Endothelial cell of umbilical vein (primary cell): ENCODE measurements around the gene CHKB. TPM values are rescaled to one million over a fixed set of nuclear protein-coding genes. Genes with fewer than 3 reads are reported as not detected.

Source experiments
- BruUV-seq: library from RNA; stranded (reverse); fragments of 400-500 nt; replicated peaks from 2 replicates; lab custom pipeline; 2021; lab: Mats Ljungman, UMichigan
- CTCF ChIA-PET: fragments of 300-600, 350-600 bp; sonication (Branson Sonifier 250); formaldehyde crosslinking; loops from one replicate; lab custom pipeline; 2021; ENCODE audit warnings: antibody characterized with exemption, inconsistent platforms; lab: Charles Lee
- POLR2A ChIA-PET: fragments of 300-600, 350-600 bp; sonication (Branson Sonifier 250); formaldehyde crosslinking; loops from one replicate; lab custom pipeline; 2021; ENCODE audit warnings: antibody characterized with exemption, inconsistent platforms; lab: Charles Lee
- DNase-seq: peaks from one replicate; pipeline ENCODE4 v3.0.0-alpha.2; 2011; ENCODE audit warnings: low read depth, low spot score
- FAIRE-seq: peaks from 2 replicates; lab custom pipeline; 2011; peaks lifted over from hg19 to GRCh38; lab: Jason Lieb, UNC
- H2AFZ ChIP-seq: 2 replicates; pipeline ENCODE4 v1.6.0; 2012; ENCODE audit warnings: low read depth, low read length, control low read depth, inconsistent platforms
- H3K27ac ChIP-seq: 2 replicates; pipeline ENCODE4 v1.5.1; 2011; ENCODE audit warnings: low read depth, mild to moderate bottlenecking, control low read depth, low read length, moderate library complexity; ENCODE audit not compliant: insufficient read depth
- H3K27me3 ChIP-seq, 2 experiments: 2 replicates each; pipeline versions ENCODE4 v1.6.0 to v1.6.1; 2011; ENCODE audit warnings: low read length in 2 of 2, mixed read lengths in 1 of 2; ENCODE audit not compliant: control insufficient read depth in 2 of 2, insufficient read depth in 2 of 2
- H3K36me3 ChIP-seq, 2 experiments: 2 replicates in 1 of 2; 3 replicates in 1 of 2; pipeline ENCODE4 v1.5.1; 2011; ENCODE audit warnings: low read length in 2 of 2, mild to moderate bottlenecking in 1 of 2, moderate library complexity in 1 of 2; ENCODE audit not compliant: control insufficient read depth in 2 of 2, insufficient read depth in 2 of 2; ENCODE audit errors: extremely low read depth in 1 of 2
- H3K4me1 ChIP-seq: 3 replicates; pipeline ENCODE4 v1.5.1; 2011; ENCODE audit warnings: mild to moderate bottlenecking, low read length; ENCODE audit not compliant: control insufficient read depth, insufficient read depth; ENCODE audit errors: extremely low read depth
- H3K4me2 ChIP-seq: 2 replicates; pipeline ENCODE4 v1.6.1; 2011; ENCODE audit warnings: low read length, control low read depth, mixed read lengths; ENCODE audit not compliant: insufficient read depth
- H3K4me3 ChIP-seq, 3 experiments: fragments of 200-600 bp in 1 of 3; sonication (generic), shearing (Covaris generic) in 1 of 3; replicated peaks in 1 of 3; 2 replicates each; pipeline ENCODE4 v1.5.1; 2011 to 2016; ENCODE audit warnings: control low read depth in 3 of 3, low read length in 3 of 3, mild to moderate bottlenecking in 2 of 3, inconsistent platforms in 1 of 3, low read depth in 1 of 3, moderate library complexity in 1 of 3; ENCODE audit not compliant: insufficient read depth in 1 of 3
- H3K79me2 ChIP-seq: 2 replicates; pipeline ENCODE4 v1.6.0; 2012; ENCODE audit warnings: low read length, inconsistent platforms; ENCODE audit not compliant: control insufficient read depth, insufficient read depth
- H3K9ac ChIP-seq: replicated peaks from 2 replicates; pipeline ENCODE3; 2011; ENCODE audit warnings: low read length, control low read depth; ENCODE audit not compliant: insufficient read depth; ENCODE audit errors: extremely low read depth
- H3K9me1 ChIP-seq: replicated peaks from 3 replicates; pipeline ENCODE4 v1.6.0; 2011; ENCODE audit warnings: mild to moderate bottlenecking, low read length; ENCODE audit not compliant: control insufficient read depth, insufficient read depth; ENCODE audit errors: extremely low read depth
- H3K9me3 ChIP-seq: replicated peaks from 2 replicates; pipeline ENCODE4 v1.5.1; 2012; ENCODE audit warnings: low read length, inconsistent platforms; ENCODE audit not compliant: control insufficient read depth, insufficient read depth
- H4K20me1 ChIP-seq: replicated peaks from 2 replicates; pipeline ENCODE3; 2011; ENCODE audit warnings: mild to moderate bottlenecking, low read length; ENCODE audit not compliant: control insufficient read depth, insufficient read depth; ENCODE audit errors: extremely low read depth
- EZH2 ChIP-seq: IDR thresholded peaks from 2 replicates; pipeline ENCODE4 v1.6.1; 2012; ENCODE audit warnings: borderline replicate concordance, low read depth, mild to moderate bottlenecking, moderate library complexity, low read length, inconsistent platforms; ENCODE audit not compliant: severe bottlenecking
- FOS ChIP-seq: IDR thresholded peaks from 2 replicates; pipeline ENCODE4 v1.6.1; 2011; ENCODE audit warnings: mild to moderate bottlenecking, low read length, moderate library complexity, borderline replicate concordance; ENCODE audit not compliant: insufficient read depth
- GATA2 ChIP-seq: IDR thresholded peaks from 2 replicates; pipeline ENCODE4 v1.7.0; 2011; ENCODE audit warnings: low read depth, mild to moderate bottlenecking, moderate library complexity, mixed read lengths, low read length; ENCODE audit not compliant: insufficient read length, insufficient read depth
- JUN ChIP-seq: IDR thresholded peaks from 2 replicates; pipeline ENCODE4 v1.6.1; 2011; ENCODE audit warnings: borderline replicate concordance, low read depth; ENCODE audit not compliant: insufficient read length, insufficient read depth
- MYC ChIP-seq: IDR thresholded peaks from one replicate; pipeline ENCODE4 v1.6.1; 2011; ENCODE audit warnings: mild to moderate bottlenecking, low read depth, low read length
- POLR2A ChIP-seq: IDR thresholded peaks from 2 replicates; pipeline ENCODE4 v1.6.1; 2012; ENCODE audit warnings: low read depth, mild to moderate bottlenecking, control low read depth, low read length
- POLR2AphosphoS5 ChIP-seq: IDR thresholded peaks from 2 replicates; pipeline ENCODE4 v1.6.1; 2012; ENCODE audit warnings: low read depth, mild to moderate bottlenecking, control low read depth, low read length, moderate library complexity; ENCODE audit not compliant: insufficient read depth
- dilution Hi-C: fragments of 300-500 bp; cut with MboI; formaldehyde crosslinking; loops from one replicate; pipeline ENCODE4 v1.15.0; 2019; ENCODE audit warnings: low sequenced_read_pairs; ENCODE audit not compliant: extremely low pct_ligation_motif_present
- intact Hi-C: fragments of 100-400 bp; cut with micrococcal nuclease; formaldehyde crosslinking; loops from one replicate; pipeline ENCODE4 v1.10.0; 2022
- polyA plus RNA-seq, 4 experiments: library from polyadenylated mRNA; depleted of rRNA in 3 of 4; stranded (reverse) in 3 of 4; unstranded in 1 of 4; fragments of >200 nt; gene quantifications; 2 replicates each; pipeline versions ENCODE4 v1.2.1 to v1.2.3, GENCODE V29; 2011 to 2012; ENCODE audit warnings: missing spikeins in 1 of 4
- total RNA-seq: library from RNA; stranded (reverse); gene quantifications from 2 replicates; pipeline ENCODE4 v1.2.3, GENCODE V29; 2021
- TF ChIP-seq, protein P1 (sequence below): IDR thresholded peaks from 2 replicates; pipeline ENCODE4 v1.6.1; 2011; ENCODE audit not compliant: insufficient read depth, insufficient read length
- TF ChIP-seq, protein P2 (sequence below), 2 donors: IDR thresholded peaks; 1 replicate in 1 of 2; 2 replicates in 1 of 2; pipeline ENCODE4 v1.5.1; 2011; ENCODE audit warnings: low read length in 2 of 2, mild to moderate bottlenecking in 2 of 2, moderate library complexity in 2 of 2, control low read depth in 1 of 2, inconsistent platforms in 1 of 2, low read depth in 1 of 2; ENCODE audit not compliant: insufficient read depth in 1 of 2; ENCODE audit errors: extremely low read depth in 1 of 2

CHKB gene
- total and polyA plus RNA-seq, 2 donors (not counting 3 experiments of a cell fraction or from before 2014, with no cell fraction given): 62.4 to 70.6 TPM

- H3K27ac ChIP-seq: no peak overlapping the region
- no peaks in the 10 kb centered on the region for H3K27me3 ChIP-seq
- no peaks in the 10 kb centered on the region for H3K9me1 ChIP-seq
- H3K79me2 ChIP-seq: no peaks in the 10 kb centered on the region
- ChIA-PET CTCF (interaction anchor here (0.5 to 4.0 kb wide), 13 partner anchors 10 to 149 kb away, joined by 3 to 26 read pairs (median 4); partner anchors contain the start of gene SHANK3), POLR2A (no interaction called here)
- DNase-seq (no peak), FAIRE-seq (no peak)
- dilution Hi-C loops: no loop called here
- intact Hi-C loops: no loop called here
- peaks cover 14% of the 10 kb centered on the region for H3K4me1 ChIP-seq
- no TSS peak for BruUV-seq
- no peak overlapping the region for H3K4me3 ChIP-seq
- no peak overlapping the region for H3K9ac ChIP-seq
- no peak overlapping the region for H3K4me2 ChIP-seq
- H4K20me1 ChIP-seq: no peaks in the 10 kb centered on the region
- no peak overlapping the region for H2AFZ ChIP-seq
- no peaks in the 10 kb centered on the region for H3K36me3 ChIP-seq
- no peaks in the 10 kb centered on the region for H3K9me3 ChIP-seq
- TF ChIP-seq MYC (no peak), POLR2AphosphoS5 (no peak), FOS (no peak), JUN (no peak), GATA2 (no peak), EZH2 (no peak), POLR2A (no peak)
- TF ChIP-seq, protein P1, sequence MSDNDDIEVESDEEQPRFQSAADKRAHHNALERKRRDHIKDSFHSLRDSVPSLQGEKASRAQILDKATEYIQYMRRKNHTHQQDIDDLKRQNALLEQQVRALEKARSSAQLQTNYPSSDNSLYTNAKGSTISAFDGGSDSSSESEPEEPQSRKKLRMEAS: no peak
- TF ChIP-seq, protein P2, sequence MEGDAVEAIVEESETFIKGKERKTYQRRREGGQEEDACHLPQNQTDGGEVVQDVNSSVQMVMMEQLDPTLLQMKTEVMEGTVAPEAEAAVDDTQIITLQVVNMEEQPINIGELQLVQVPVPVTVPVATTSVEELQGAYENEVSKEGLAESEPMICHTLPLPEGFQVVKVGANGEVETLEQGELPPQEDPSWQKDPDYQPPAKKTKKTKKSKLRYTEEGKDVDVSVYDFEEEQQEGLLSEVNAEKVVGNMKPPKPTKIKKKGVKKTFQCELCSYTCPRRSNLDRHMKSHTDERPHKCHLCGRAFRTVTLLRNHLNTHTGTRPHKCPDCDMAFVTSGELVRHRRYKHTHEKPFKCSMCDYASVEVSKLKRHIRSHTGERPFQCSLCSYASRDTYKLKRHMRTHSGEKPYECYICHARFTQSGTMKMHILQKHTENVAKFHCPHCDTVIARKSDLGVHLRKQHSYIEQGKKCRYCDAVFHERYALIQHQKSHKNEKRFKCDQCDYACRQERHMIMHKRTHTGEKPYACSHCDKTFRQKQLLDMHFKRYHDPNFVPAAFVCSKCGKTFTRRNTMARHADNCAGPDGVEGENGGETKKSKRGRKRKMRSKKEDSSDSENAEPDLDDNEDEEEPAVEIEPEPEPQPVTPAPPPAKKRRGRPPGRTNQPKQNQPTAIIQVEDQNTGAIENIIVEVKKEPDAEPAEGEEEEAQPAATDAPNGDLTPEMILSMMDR (IDR thresholded peaks at IDR 0.05; ENCODE audit: extremely low read depth in 1 of 2, insufficient read depth in 1 of 2, low read depth in 1 of 2, low read length in 2 of 2): no peak
Measured at GRCh38 chr22:50626314-50626849, 43.7 kb upstream of the CHKB start.
